Right lobe of liver (tissue), 6 donors: ENCODE data around the gene COL9A1. TPM values are rescaled to one million over a fixed set of nuclear protein-coding genes. Genes with fewer than 3 reads are reported as not detected.
"Not testable (repeated sequence)": the region's sequence is repeated elsewhere in the genome, so short reads cannot be mapped to it uniquely, and the experiment has no call there.

Source experiments
- ATAC-seq, 4 donors: fragments of 200-7000 bp; cut with Tn5 transposase; one replicate each; pipeline ENCODE4 v1.9.1; 2020; ENCODE audit warnings: mild to moderate bottlenecking in 4 of 4, moderate library complexity in 4 of 4
- DNase-seq, 3 donors: peaks; one replicate each; pipeline ENCODE4 v3.0.0-alpha.2; 2020
- H3K27ac ChIP-seq, 3 donors: fragments of 200-600 bp; one replicate each; pipeline ENCODE4 v1.8.0; 2022
- H3K27me3 ChIP-seq, 2 donors: fragments of 200-600 bp; one replicate each; pipeline ENCODE4 v1.8.0; 2022
- H3K36me3 ChIP-seq, 4 donors: fragments of 200-600 bp; sonication (generic) in 1 of 4; one replicate each; pipeline versions ENCODE4 v1.5.1 to v1.8.0; 2017 to 2022; ENCODE audit warnings: control low read depth in 1 of 4
- H3K4me1 ChIP-seq, 4 donors: fragments of 200-600 bp; sonication (generic) in 1 of 4; one replicate each; pipeline versions ENCODE4 v1.5.1 to v1.8.0; 2017 to 2022; ENCODE audit warnings: control low read depth in 1 of 4
- H3K4me3 ChIP-seq, 3 donors: fragments of 200-600 bp; one replicate each; pipeline ENCODE4 v1.8.0; 2022
- H3K9me3 ChIP-seq, 4 donors: fragments of 200-600 bp; sonication (generic) in 1 of 4; one replicate each; pipeline versions ENCODE4 v1.5.1 to v1.8.0; 2017 to 2022; ENCODE audit warnings: control low read depth in 1 of 4
- POLR2A ChIP-seq: fragments of 450-650 bp; IDR thresholded peaks from one replicate; pipeline ENCODE4 v1.6.1; 2017; ENCODE audit warnings: antibody characterized with exemption, mild to moderate bottlenecking
- WGBS: methylation state at CpG from one replicate; pipeline ENCODE4 v1.1.6; 2018; ENCODE audit warnings: low coverage, low lambda C conversion rate; ENCODE audit not compliant: insufficient coverage; ENCODE audit errors: missing lambda C conversion rate; 5-methylcytosine and 5-hydroxymethylcytosine counted together
- intact Hi-C, 2 donors: fragments of 100-400 bp; cut with DNase I; formaldehyde crosslinking; loops; one replicate each; pipeline versions ENCODE4 v1.11.2 to v1.14.1; 2022
- total RNA-seq, 6 experiments: library from RNA; depleted of rRNA in 2 of 6; stranded (reverse); fragments of >200 nt in 2 of 6; fragmentation: NEBNext Ultra II Directional in 3 of 6; extraction: Animal tissue kit (Norgen Biotek cat#: 25700) in 3 of 6; gene quantifications; one replicate each; pipeline versions ENCODE4 v1.1.0 to v1.2.4, GENCODE V29; 2016 to 2023
- TF ChIP-seq, protein P1 (sequence below), 4 donors: fragments of 200-600 bp in 3 of 4; fragments of 450-650 bp in 1 of 4; IDR thresholded peaks; one replicate each; pipeline versions ENCODE4 v1.5.1 to v1.8.0; 2016 to 2022; ENCODE audit warnings: antibody characterized with exemption in 4 of 4, mild to moderate bottlenecking in 2 of 4
- donor health status: DM: no; HTN: yes; CAD: no.
- donor health status: DM: no; HTN: no; CAD: no.
- donor health status: DM: no; HTN: no; CAD: no.
- donor health status: DM: no; HTN: yes; CAD: no.
- donor health status: DM: no; HTN: yes; CAD: no.

COL9A1 gene
- total RNA-seq, 6 experiments from 2014 or later = 0.11 TPM; not detected in 5

GRCh38 chr6:70337743-70338105 is 34.8 kb upstream of the COL9A1 start:
- intact Hi-C loops = no loop called here
- H3K4me3 ChIP-seq = no peak overlapping the region
- no peak for DNase-seq
- TF ChIP-seq POLR2A = no peak
- TF ChIP-seq, protein P1, sequence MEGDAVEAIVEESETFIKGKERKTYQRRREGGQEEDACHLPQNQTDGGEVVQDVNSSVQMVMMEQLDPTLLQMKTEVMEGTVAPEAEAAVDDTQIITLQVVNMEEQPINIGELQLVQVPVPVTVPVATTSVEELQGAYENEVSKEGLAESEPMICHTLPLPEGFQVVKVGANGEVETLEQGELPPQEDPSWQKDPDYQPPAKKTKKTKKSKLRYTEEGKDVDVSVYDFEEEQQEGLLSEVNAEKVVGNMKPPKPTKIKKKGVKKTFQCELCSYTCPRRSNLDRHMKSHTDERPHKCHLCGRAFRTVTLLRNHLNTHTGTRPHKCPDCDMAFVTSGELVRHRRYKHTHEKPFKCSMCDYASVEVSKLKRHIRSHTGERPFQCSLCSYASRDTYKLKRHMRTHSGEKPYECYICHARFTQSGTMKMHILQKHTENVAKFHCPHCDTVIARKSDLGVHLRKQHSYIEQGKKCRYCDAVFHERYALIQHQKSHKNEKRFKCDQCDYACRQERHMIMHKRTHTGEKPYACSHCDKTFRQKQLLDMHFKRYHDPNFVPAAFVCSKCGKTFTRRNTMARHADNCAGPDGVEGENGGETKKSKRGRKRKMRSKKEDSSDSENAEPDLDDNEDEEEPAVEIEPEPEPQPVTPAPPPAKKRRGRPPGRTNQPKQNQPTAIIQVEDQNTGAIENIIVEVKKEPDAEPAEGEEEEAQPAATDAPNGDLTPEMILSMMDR (IDR thresholded peaks at IDR 0.05) = no peak
- no peak overlapping the region for H3K27ac ChIP-seq
- no peaks in the 10 kb centered on the region for H3K4me1 ChIP-seq
- H3K36me3 ChIP-seq = no peaks in the 10 kb centered on the region
- no peaks in the 10 kb centered on the region for H3K9me3 ChIP-seq
- no peaks in the 10 kb centered on the region for H3K27me3 ChIP-seq
- ATAC-seq = no peak
- 50% methylated on average over 2 of the region's 3 CpGs for WGBS

GRCh38 chr6:70336996-70337742 is 34.3 kb upstream of the COL9A1 start:
- Histone ChIP-seq H3K4me1 (no peaks in the 10 kb centered on the region), H3K9me3 (no peaks in the 10 kb centered on the region), H3K4me3 (no peak overlapping the region), H3K27me3 (no peaks in the 10 kb centered on the region), H3K27ac (no peak overlapping the region), H3K36me3 (no peaks in the 10 kb centered on the region)
- WGBS = 53% methylated on average over 5 of the region's 7 CpGs
- intact Hi-C loops = no loop called here
- no peak for TF ChIP-seq POLR2A
- TF ChIP-seq, protein P1 (IDR thresholded peaks at IDR 0.05) = no peak
- DNase-seq = no peak
- ATAC-seq = no peak

GRCh38 chr6:70327036-70327435 is 24.2 kb upstream of the COL9A1 start:
- no peak overlapping the region for H3K27ac ChIP-seq
- 36% methylated on average over 4 of the region's 4 CpGs for WGBS

DNA sequence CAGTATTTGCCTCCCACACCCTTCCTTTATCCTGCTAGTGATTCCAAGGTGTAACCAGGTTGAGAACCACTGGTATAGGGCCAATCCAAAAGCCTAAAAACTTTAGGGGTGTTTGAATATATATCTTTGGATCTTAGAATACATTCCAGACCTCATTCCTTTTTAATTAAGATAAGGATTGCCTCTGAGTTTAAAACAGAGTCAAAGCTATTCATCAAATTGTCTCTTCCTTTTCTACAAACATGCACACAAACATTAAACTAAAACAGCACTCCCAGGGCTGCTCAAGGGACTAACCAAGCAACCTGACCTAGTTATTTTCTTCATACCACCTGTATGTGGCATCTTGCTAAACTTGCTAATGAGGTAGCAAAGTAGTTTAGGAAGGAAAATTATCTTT is 22.1 kb upstream of the COL9A1 start:
- no peaks in the 10 kb centered on the region for H3K4me1 ChIP-seq
- no peaks in the 10 kb centered on the region for H3K36me3 ChIP-seq
- H3K9me3 ChIP-seq = no peaks in the 10 kb centered on the region
- DNase-seq (no peak), ATAC-seq (no peak)
- H3K27ac ChIP-seq = no peak overlapping the region
- no peaks in the 10 kb centered on the region for H3K27me3 ChIP-seq
- TF ChIP-seq, protein P1 (IDR thresholded peaks at IDR 0.05) = no peak
- no peak for TF ChIP-seq POLR2A
- H3K4me3 ChIP-seq = no peak overlapping the region
- intact Hi-C loops = no loop called here

More at GRCh38 chr6:70327036-70327435, 24.2 kb upstream of the COL9A1 start:
- intact Hi-C loops = no loop called here
- no peak for DNase-seq
- Histone ChIP-seq H3K4me3 (no peak overlapping the region), H3K27me3 (no peaks in the 10 kb centered on the region), H3K9me3 (no peaks in the 10 kb centered on the region), H3K4me1 (no peaks in the 10 kb centered on the region), H3K36me3 (no peaks in the 10 kb centered on the region)
- TF ChIP-seq, protein P1 (IDR thresholded peaks at IDR 0.05) = no peak
- no peak for TF ChIP-seq POLR2A
- no peak for ATAC-seq

DNA sequence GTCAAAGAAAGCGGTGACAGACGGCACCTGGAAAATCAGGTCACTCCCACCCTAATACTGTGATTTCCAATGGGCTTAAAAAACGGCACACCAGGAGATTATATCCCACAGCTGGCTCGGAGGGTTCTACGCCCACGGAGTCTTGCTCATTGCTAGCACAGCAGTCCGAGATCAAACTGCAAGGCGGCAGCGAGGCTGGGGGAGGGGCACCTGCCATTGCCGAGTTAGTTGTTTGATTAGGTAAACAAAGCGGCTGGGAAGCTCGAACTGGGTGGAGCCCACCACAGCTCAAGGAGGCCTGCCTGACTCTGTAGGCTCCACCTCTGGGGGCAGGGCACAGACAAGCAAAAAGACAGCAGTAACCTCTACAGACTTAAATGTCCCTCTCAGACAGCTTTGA is 14.9 kb upstream of the COL9A1 start:
- not testable (repeated sequence) for DNase-seq

More for the DNA sequence above, 14.9 kb upstream of the COL9A1 start:
- H3K4me1 ChIP-seq, intact Hi-C loops, H3K36me3 ChIP-seq, ATAC-seq, H3K27me3 ChIP-seq, H3K9me3 ChIP-seq, H3K4me3 ChIP-seq, H3K27ac ChIP-seq: not testable (repeated sequence)
- WGBS = 73% methylated on average over 5 of the region's 12 CpGs
